H1 (cell line): ENCODE measurements around the gene MCM5. TPM values are rescaled to one million over a fixed set of nuclear protein-coding genes. Genes with fewer than 3 reads are reported as not detected.
A peak's percentile ranks its signal among the peaks of the same experiment; 100 is the strongest.
"Not testable (repeated sequence)": the region's sequence is repeated elsewhere in the genome, so short reads cannot be mapped to it uniquely, and the experiment has no call there.

ENCODE experiments used
- CTCF ChIA-PET: fragments of 300-600 bp; sonication (Branson Sonifier 250); formaldehyde crosslinking; loops from one replicate; lab custom pipeline; 2021; ENCODE audit not compliant: partially characterized antibody; lab: Charles Lee
- POLR2A ChIA-PET: fragments of 300-600 bp; sonication (Branson Sonifier 250); formaldehyde crosslinking; loops from one replicate; lab custom pipeline; 2021; ENCODE audit warnings: inconsistent platforms; ENCODE audit not compliant: partially characterized antibody; lab: Charles Lee
- DNase-seq, 2 experiments: peaks; one replicate each; pipeline versions ENCODE4 v3.0.0 to v3.0.0-alpha.2; 2010 to 2022; ENCODE audit warnings: low spot score in 2 of 2, low read depth in 1 of 2, mixed read lengths in 1 of 2
- FAIRE-seq: peaks from 2 replicates; lab custom pipeline; 2011; peaks lifted over from hg19 to GRCh38; lab: Jason Lieb, UNC
- H2AFZ ChIP-seq: 2 replicates; pipeline ENCODE4 v1.8.1; 2012; ENCODE audit warnings: low read length, inconsistent platforms
- H2AK5ac ChIP-seq: 2 replicates; pipeline ENCODE4 v1.6.1; 2013; ENCODE audit warnings: low read depth, low read length
- H2BK120ac ChIP-seq: replicated peaks from 2 replicates; pipeline ENCODE3; 2013; ENCODE audit warnings: low read depth, low read length, inconsistent platforms
- H2BK12ac ChIP-seq: 2 replicates; pipeline ENCODE4 v1.6.1; 2013; ENCODE audit warnings: low read depth, low read length
- H2BK15ac ChIP-seq: 2 replicates; pipeline ENCODE4 v1.6.1; 2013; ENCODE audit warnings: low read length
- H2BK20ac ChIP-seq: 2 replicates; pipeline ENCODE4 v1.6.1; 2013; ENCODE audit warnings: low read length
- H2BK5ac ChIP-seq: 2 replicates; pipeline ENCODE4 v1.6.1; 2013; ENCODE audit warnings: low read depth, low read length
- H3K14ac ChIP-seq: 2 replicates; pipeline ENCODE4 v1.6.1; 2013; ENCODE audit warnings: inconsistent platforms; ENCODE audit not compliant: insufficient read length
- H3K18ac ChIP-seq: 2 replicates; pipeline ENCODE4 v1.6.1; 2013; ENCODE audit warnings: low read length; ENCODE audit errors: extremely low read depth
- H3K23ac ChIP-seq: 2 replicates; pipeline ENCODE4 v1.6.1; 2013; ENCODE audit warnings: inconsistent platforms; ENCODE audit not compliant: insufficient read length
- H3K23me2 ChIP-seq: 2 replicates; pipeline ENCODE4 v1.6.1; 2013; ENCODE audit warnings: low read depth, low read length
- H3K27ac ChIP-seq: 2 replicates; pipeline ENCODE4 v1.6.1; 2011; ENCODE audit warnings: low read depth, low read length, inconsistent platforms
- H3K27me3 ChIP-seq, 4 experiments: replicated peaks in 1 of 4; 1 replicate in 1 of 4; 2 replicates in 3 of 4; pipeline versions ENCODE4 v1.6.1 to v1.8.1; 2011 to 2013; ENCODE audit warnings: low read length in 3 of 4, mild to moderate bottlenecking in 3 of 4, inconsistent platforms in 2 of 4, mixed read lengths in 2 of 4, moderate library complexity in 1 of 4; ENCODE audit not compliant: control insufficient read depth in 3 of 4, insufficient read depth in 3 of 4; ENCODE audit errors: extremely low read depth in 1 of 4
- H3K36me3 ChIP-seq, 4 experiments: 2 replicates each; pipeline versions ENCODE4 v1.6.1 to v1.8.1; 2011 to 2013; ENCODE audit warnings: mild to moderate bottlenecking in 4 of 4, low read length in 3 of 4, moderate library complexity in 2 of 4, control low read depth in 1 of 4, inconsistent platforms in 1 of 4; ENCODE audit not compliant: insufficient read depth in 4 of 4, control insufficient read depth in 2 of 4
- H3K4ac ChIP-seq: replicated peaks from 2 replicates; pipeline ENCODE3; 2013; ENCODE audit warnings: low read length, low read depth, mixed read lengths, inconsistent platforms; ENCODE audit not compliant: insufficient read length
- H3K4me1 ChIP-seq, 4 experiments: replicated peaks in 1 of 4; 1 replicate in 1 of 4; 2 replicates in 3 of 4; pipeline versions ENCODE4 v1.6.1 to v1.8.1; 2011 to 2013; ENCODE audit warnings: low read length in 3 of 4, inconsistent platforms in 2 of 4, mixed read lengths in 1 of 4; ENCODE audit not compliant: insufficient read depth in 4 of 4, control insufficient read depth in 3 of 4
- H3K4me2 ChIP-seq, 2 experiments: 2 replicates each; pipeline versions ENCODE4 v1.6.1 to v1.8.1; 2011 to 2013; ENCODE audit warnings: low read depth in 2 of 2, low read length in 2 of 2, control low read depth in 1 of 2, inconsistent platforms in 1 of 2, mild to moderate bottlenecking in 1 of 2; ENCODE audit not compliant: insufficient read depth in 1 of 2
- H3K4me3 ChIP-seq, 4 experiments: fragments of 200-600, 300-600 bp in 1 of 4; sonication (generic), shearing (Covaris generic), sonication (Bioruptor Twin) in 1 of 4; 2 replicates each; pipeline versions ENCODE4 v1.5.1 to v1.8.1; 2011 to 2016; ENCODE audit warnings: low read length in 4 of 4, low read depth in 3 of 4, control low read depth in 2 of 4, inconsistent platforms in 2 of 4, mild to moderate bottlenecking in 2 of 4, mixed read lengths in 1 of 4, moderate library complexity in 1 of 4; ENCODE audit not compliant: insufficient read depth in 2 of 4; ENCODE audit errors: extremely low read depth in 1 of 4
- H3K56ac ChIP-seq: replicated peaks from 2 replicates; pipeline ENCODE3; 2013; ENCODE audit warnings: low read depth, mild to moderate bottlenecking, mixed read lengths, low read length, inconsistent platforms; ENCODE audit not compliant: insufficient read length
- H3K79me1 ChIP-seq: 2 replicates; pipeline ENCODE4 v1.6.1; 2013; ENCODE audit warnings: low read depth, low read length, control low read depth
- H3K79me2 ChIP-seq, 2 experiments: 2 replicates each; pipeline versions ENCODE4 v1.6.1 to v1.8.1; 2012 to 2013; ENCODE audit warnings: low read length in 2 of 2, mild to moderate bottlenecking in 2 of 2, inconsistent platforms in 1 of 2; ENCODE audit not compliant: insufficient read depth in 2 of 2, control insufficient read depth in 1 of 2
- H3K9ac ChIP-seq, 4 experiments: replicated peaks in 1 of 4; 1 replicate in 1 of 4; 2 replicates in 3 of 4; pipeline versions ENCODE4 v1.6.1 to v1.8.1; 2011 to 2013; ENCODE audit warnings: low read depth in 3 of 4, low read length in 3 of 4, control low read depth in 2 of 4, mild to moderate bottlenecking in 2 of 4, moderate library complexity in 2 of 4, inconsistent platforms in 1 of 4; ENCODE audit errors: extremely low read depth in 1 of 4
- H3K9me3 ChIP-seq, 2 experiments: 2 replicates each; pipeline versions ENCODE4 v1.6.1 to v1.8.1; 2012 to 2013; ENCODE audit warnings: mild to moderate bottlenecking in 2 of 2, moderate library complexity in 2 of 2, control low read depth in 1 of 2, inconsistent platforms in 1 of 2, low read depth in 1 of 2, low read length in 1 of 2, mixed read lengths in 1 of 2; ENCODE audit not compliant: insufficient read depth in 2 of 2
- H4K20me1 ChIP-seq, 2 experiments: replicated peaks in 1 of 2; 2 replicates each; pipeline versions ENCODE3 to v1.8.1; 2011 to 2013; ENCODE audit warnings: inconsistent platforms in 2 of 2, low read length in 2 of 2, mild to moderate bottlenecking in 1 of 2; ENCODE audit not compliant: insufficient read depth in 2 of 2, control insufficient read depth in 1 of 2
- H4K5ac ChIP-seq: 2 replicates; pipeline ENCODE4 v1.6.1; 2013; ENCODE audit warnings: low read length, low read depth, mixed read lengths, inconsistent platforms; ENCODE audit not compliant: insufficient read length
- H4K8ac ChIP-seq: 2 replicates; pipeline ENCODE4 v1.8.0; 2013; ENCODE audit warnings: mild to moderate bottlenecking, moderate library complexity, low read length, inconsistent platforms; ENCODE audit not compliant: insufficient read depth; ENCODE audit errors: extremely low read depth
- H4K91ac ChIP-seq: replicated peaks from 2 replicates; pipeline ENCODE3; 2013; ENCODE audit warnings: low read length, mixed read lengths, inconsistent platforms; ENCODE audit not compliant: insufficient read length
- EZH2 ChIP-seq: fragments of 200-600 bp; sonication (generic); IDR thresholded peaks from 2 replicates; pipeline ENCODE4 v1.7.1; 2012; ENCODE audit warnings: low read depth, mild to moderate bottlenecking, moderate library complexity, low read length, inconsistent platforms; ENCODE audit not compliant: severe bottlenecking
- FOSL1 ChIP-seq: IDR thresholded peaks from 2 replicates; pipeline ENCODE4 v1.6.1; 2011; ENCODE audit warnings: mild to moderate bottlenecking, low read depth, low read length, moderate library complexity; ENCODE audit not compliant: insufficient read depth
- MAFK ChIP-seq: IDR thresholded peaks from 2 replicates; pipeline ENCODE4 v1.6.1; 2012; ENCODE audit warnings: low read depth, mild to moderate bottlenecking, improper control_type of control experiment, low read length
- MAX ChIP-seq: IDR thresholded peaks from 2 replicates; pipeline ENCODE4 v1.6.1; 2012; ENCODE audit warnings: inconsistent platforms
- RNF2 ChIP-seq: fragments of 200-900, 300-1000 bp; sonication (generic); IDR thresholded peaks from 2 replicates; pipeline ENCODE4 v1.7.1; 2016; ENCODE audit warnings: borderline replicate concordance, low read depth, mild to moderate bottlenecking, antibody characterized with exemption, low read length; ENCODE audit not compliant: poor library complexity, severe bottlenecking; ENCODE audit errors: missing control alignments
- SP1 ChIP-seq: IDR thresholded peaks from 2 replicates; pipeline ENCODE4 v1.6.1; 2011; ENCODE audit warnings: low read depth, low read length
- TBP ChIP-seq: IDR thresholded peaks from 2 replicates; pipeline ENCODE4 v1.6.1; 2011; ENCODE audit warnings: low read depth, low read length, improper control_type of control experiment
- WGBS, 2 experiments: shearing (Covaris generic) in 1 of 2; methylation state at CpG; one replicate each; pipeline versions ENCODE4 v1.1.6 to v1.1.7; 2013 to 2015; ENCODE audit warnings: low lambda C conversion rate in 2 of 2, mixed read lengths in 2 of 2, inconsistent platforms in 1 of 2, low coverage in 1 of 2, missing lambda C conversion rate in 1 of 2; ENCODE audit not compliant: insufficient replicate concordance in 2 of 2, insufficient coverage in 1 of 2, insufficient read length in 1 of 2; ENCODE audit errors: extremely low coverage in 1 of 2, missing lambda C conversion rate in 1 of 2; 5-methylcytosine and 5-hydroxymethylcytosine counted together
- polyA plus RNA-seq, 7 experiments: library from polyadenylated mRNA; depleted of rRNA in 3 of 7; stranded (reverse) in 5 of 7; unstranded in 2 of 7; fragments of >200 nt in 5 of 7; fragments of 200-250 nt in 2 of 7; gene quantifications; 1 replicate in 5 of 7; 2 replicates in 1 of 7; 4 replicates in 1 of 7; pipeline versions ENCODE4 v1.2.1 to v1.2.3, GENCODE V29; 2011 to 2013; ENCODE audit warnings: missing spikeins in 2 of 7, mixed read lengths in 2 of 7
- total RNA-seq: library from RNA; stranded (reverse); fragmentation: NEBNext Ultra II Directional; extraction: Animal tissue kit (Norgen Biotek cat#: 25700); gene quantifications from 2 replicates; pipeline ENCODE4 v1.2.1, GENCODE V29; 2021

MCM5 gene
- total and polyA plus RNA-seq, 2 of the 8 experiments (the other 6 are each of a cell fraction or from before 2014, with no cell fraction given): 210 to 305 TPM

- TF ChIP-seq TBP (no peak), SP1 (no peak), RNF2 (no peak), MAX (no peak), FOSL1 (no peak), MAFK (no peak), EZH2 (no peak)
- TF ChIP-seq, all 59 proteins: peak for 0
These were observed 36.3 kb upstream of the MCM5 start (continued) for GRCh38 chr22:35363566-35364086.

- CTCF ChIA-PET: interaction anchor here (1.2 kb wide), 2 partner anchors 8 to 11 kb away, joined by 3 to 5 read pairs; no protein-coding TSS in a partner anchor
- H2BK20ac ChIP-seq, H2BK12ac ChIP-seq, H3K18ac ChIP-seq, FAIRE-seq, H3K4ac ChIP-seq, H3K27me3 ChIP-seq, H4K20me1 ChIP-seq, H3K4me1 ChIP-seq, H3K14ac ChIP-seq, DNase-seq, H4K5ac ChIP-seq, H3K56ac ChIP-seq, H3K23me2 ChIP-seq, H3K23ac ChIP-seq, H3K36me3 ChIP-seq, H3K79me1 ChIP-seq, H3K9ac ChIP-seq, H4K8ac ChIP-seq, H2BK5ac ChIP-seq, H3K4me2 ChIP-seq, H3K79me2 ChIP-seq, H3K9me3 ChIP-seq, H3K27ac ChIP-seq, H3K4me3 ChIP-seq, H2BK15ac ChIP-seq, H2BK120ac ChIP-seq, H4K91ac ChIP-seq, H2AFZ ChIP-seq: not testable (repeated sequence)
- 95% methylated on average over 7 of the region's 7 CpGs; no CpG with 5 or more reads in 1 of the 2 experiments for WGBS, 2 experiments
- 0 out of 2 replicates have a peak overlapping the region, but pooled peaks have one; percentile 53 for H2AK5ac ChIP-seq
- POLR2A ChIA-PET: interaction anchor here (2.5 kb wide), 1 partner anchor 50 kb away, joined by 7 read pairs; no protein-coding TSS in a partner anchor
These were observed 35.7 kb upstream of the MCM5 start for GRCh38 chr22:35364230-35364629.
